Neuronal stem cell (in vitro differentiated cells): ENCODE results near the gene GPRIN1.

Experiments used
- DNase-seq: peaks from one replicate; pipeline ENCODE4 v3.0.0-alpha.2; 2013; ENCODE audit warnings: low spot score
- H2AFZ ChIP-seq: one replicate; pipeline ENCODE4 v1.6.1; 2013; ENCODE audit warnings: mild to moderate bottlenecking, low read length, inconsistent platforms
- H2AK5ac ChIP-seq: 2 replicates; pipeline ENCODE4 v1.6.1; 2013; ENCODE audit warnings: low read depth, mild to moderate bottlenecking, inconsistent platforms, low read length, moderate library complexity, mixed read lengths
- H2BK120ac ChIP-seq: 2 replicates; pipeline ENCODE4 v1.6.1; 2013; ENCODE audit warnings: low read depth, mild to moderate bottlenecking, inconsistent platforms, low read length, moderate library complexity, mixed read lengths
- H2BK12ac ChIP-seq: one replicate; pipeline ENCODE4 v1.6.1; 2013; ENCODE audit warnings: low read length, inconsistent platforms
- H2BK15ac ChIP-seq: 2 replicates; pipeline ENCODE4 v1.6.1; 2013; ENCODE audit warnings: mild to moderate bottlenecking, low read length, inconsistent platforms, mixed read lengths
- H2BK5ac ChIP-seq: one replicate; pipeline ENCODE4 v1.6.1; 2013; ENCODE audit warnings: inconsistent platforms, mild to moderate bottlenecking, low read length, moderate library complexity
- H3K14ac ChIP-seq: one replicate; pipeline ENCODE4 v1.6.1; 2013; ENCODE audit warnings: low read length, inconsistent platforms
- H3K18ac ChIP-seq: 2 replicates; pipeline ENCODE4 v1.6.1; 2013; ENCODE audit warnings: low read length, inconsistent platforms
- H3K23ac ChIP-seq: 2 replicates; pipeline ENCODE4 v1.6.1; 2013; ENCODE audit warnings: low read depth, mild to moderate bottlenecking, mixed read lengths, low read length, inconsistent platforms; ENCODE audit not compliant: poor library complexity
- H3K27ac ChIP-seq: replicated peaks from 3 replicates; pipeline ENCODE4 v1.5.1; 2013; ENCODE audit warnings: low read length, inconsistent platforms
- H3K27me3 ChIP-seq, 3 experiments: 2 replicates each; pipeline ENCODE4 v1.6.1; 2013; ENCODE audit warnings: low read length in 3 of 3, mild to moderate bottlenecking in 2 of 3, inconsistent platforms in 1 of 3, low read depth in 1 of 3, mixed read lengths in 1 of 3, moderate library complexity in 1 of 3; ENCODE audit not compliant: control insufficient read depth in 3 of 3, insufficient read depth in 3 of 3
- H3K36me3 ChIP-seq, 2 donors: replicated peaks in 1 of 2; 2 replicates each; pipeline ENCODE4 v1.6.1; 2013; ENCODE audit warnings: low read length in 2 of 2; ENCODE audit not compliant: control insufficient read depth in 2 of 2, insufficient read depth in 2 of 2
- H3K4ac ChIP-seq: 2 replicates; pipeline ENCODE4 v1.6.1; 2013; ENCODE audit warnings: inconsistent platforms, mild to moderate bottlenecking, low read length, moderate library complexity
- H3K4me1 ChIP-seq, 2 donors: 1 replicate in 1 of 2; 2 replicates in 1 of 2; pipeline ENCODE4 v1.6.1; 2013; ENCODE audit warnings: low read length in 2 of 2, low read depth in 1 of 2; ENCODE audit not compliant: control insufficient read depth in 2 of 2, insufficient read depth in 1 of 2
- H3K4me2 ChIP-seq: one replicate; pipeline ENCODE4 v1.6.1; 2013; ENCODE audit warnings: mild to moderate bottlenecking, low read length, inconsistent platforms; ENCODE audit not compliant: insufficient read depth, poor library complexity, severe bottlenecking
- H3K4me3 ChIP-seq, 2 donors: 2 replicates each; pipeline ENCODE4 v1.5.1; 2013; ENCODE audit warnings: low read length in 2 of 2, mild to moderate bottlenecking in 2 of 2, inconsistent platforms in 1 of 2, moderate library complexity in 1 of 2
- H3K79me1 ChIP-seq: one replicate; pipeline ENCODE4 v1.6.1; 2013; ENCODE audit warnings: low read depth, mild to moderate bottlenecking, inconsistent platforms, low read length, moderate library complexity
- H3K9ac ChIP-seq: one replicate; pipeline ENCODE4 v1.6.1; 2013; ENCODE audit warnings: mild to moderate bottlenecking, low read depth, low read length, inconsistent platforms; ENCODE audit not compliant: poor library complexity
- H3K9me3 ChIP-seq, 2 donors: replicated peaks in 1 of 2; 2 replicates each; pipeline versions ENCODE3 to v1.6.1; 2013; ENCODE audit warnings: low read length in 2 of 2, mild to moderate bottlenecking in 2 of 2, inconsistent platforms in 1 of 2, low read depth in 1 of 2, mixed read lengths in 1 of 2, moderate library complexity in 1 of 2; ENCODE audit not compliant: control insufficient read depth in 2 of 2, insufficient read depth in 1 of 2
- H4K8ac ChIP-seq: one replicate; pipeline ENCODE4 v1.6.1; 2013; ENCODE audit warnings: low read depth, mild to moderate bottlenecking, inconsistent platforms, low read length, moderate library complexity
- H4K91ac ChIP-seq: one replicate; pipeline ENCODE4 v1.6.1; 2013; ENCODE audit warnings: low read length, low read depth, mild to moderate bottlenecking, inconsistent platforms; ENCODE audit not compliant: poor library complexity
- WGBS, 2 donors: extraction: QIAGEN DNeasy Blood & Tissue Kit; methylation state at CpG; one replicate each; pipeline ENCODE4 v1.1.7; 2013; ENCODE audit warnings: missing lambda C conversion rate in 2 of 2, mixed read lengths in 1 of 2; ENCODE audit not compliant: insufficient read length in 2 of 2, insufficient replicate concordance in 1 of 2; ENCODE audit errors: extremely low coverage in 2 of 2; 5-methylcytosine and 5-hydroxymethylcytosine counted together

GPRIN1 gene

GRCh38 chr5:176638437-176638836 lies 28.5 kb upstream of the GPRIN1 start:
- peaks cover 0 to 5% of the 10 kb centered on the region in 2 donors for H3K9me3 ChIP-seq
- H3K4me3 ChIP-seq = no peak overlapping the region
- no peak overlapping the region for H2BK5ac ChIP-seq
- no peak overlapping the region for H2AFZ ChIP-seq
- H3K23ac ChIP-seq = no peak overlapping the region
- no peak overlapping the region for H3K9ac ChIP-seq
- no peak overlapping the region for H3K18ac ChIP-seq
- WGBS, 2 donors = 100% methylated on average over 2 of the region's 3 CpGs
- H3K14ac ChIP-seq = no peak overlapping the region
- no peak overlapping the region for H2BK15ac ChIP-seq
- H4K8ac ChIP-seq = no peak overlapping the region
- no peak overlapping the region for H4K91ac ChIP-seq
- DNase-seq = no peak
- H2BK120ac ChIP-seq = no peak overlapping the region
- H3K4me2 ChIP-seq = no peak overlapping the region
- no peak overlapping the region for H2AK5ac ChIP-seq
- H3K36me3 ChIP-seq = no peaks in the 10 kb centered on the region
- peaks cover 0 to 84% (median 0%) of the 10 kb centered on the region in 3 experiments for H3K27me3 ChIP-seq
- no peaks in the 10 kb centered on the region for H3K79me1 ChIP-seq
- no peak overlapping the region for H3K27ac ChIP-seq
- no peak overlapping the region for H2BK12ac ChIP-seq
- no peaks in the 10 kb centered on the region for H3K4me1 ChIP-seq
- no peak overlapping the region for H3K4ac ChIP-seq

- Histone ChIP-seq H2BK120ac (no peak overlapping the region), H3K4me3 (peak overlapping the region in 1 of 2 donors; percentile 4), H4K91ac (peak overlapping the region; percentile 28), H3K9me3 (peaks cover 0 to 5% of the 10 kb centered on the region in 2 donors), H3K9ac (peak overlapping the region; percentile 10), H3K23ac (peak overlapping the region; percentile 46), H2BK12ac (no peak overlapping the region), H3K18ac (peak overlapping the region; percentile 40), H3K4me2 (no peak overlapping the region), H3K4ac (no peak overlapping the region), H3K27me3 (peaks cover 0 to 86% (median 2%) of the 10 kb centered on the region in 3 experiments), H3K14ac (no peak overlapping the region), H2AK5ac (no peak overlapping the region), H2BK5ac (no peak overlapping the region), H2AFZ (no peak overlapping the region), H3K27ac (no peak overlapping the region), H3K36me3 (no peaks in the 10 kb centered on the region), H4K8ac (no peak overlapping the region), H3K4me1 (no peaks in the 10 kb centered on the region), H3K79me1 (no peaks in the 10 kb centered on the region), H2BK15ac (no peak overlapping the region)
- WGBS, 2 donors = no CpG with 5 or more reads among the region's 4 CpGs
- no peak for DNase-seq
Observed at GRCh38 chr5:176637556-176637955, 27.6 kb upstream of the GPRIN1 start.

GRCh38 chr5:176636426-176636825 lies 26.5 kb upstream of the GPRIN1 start:
- H4K91ac ChIP-seq = no peak overlapping the region
- H3K14ac ChIP-seq = no peak overlapping the region
- H3K18ac ChIP-seq = no peak overlapping the region
- no peak overlapping the region for H3K4me3 ChIP-seq
- no peaks in the 10 kb centered on the region for H3K36me3 ChIP-seq
- H3K27ac ChIP-seq = no peak overlapping the region
- no peak overlapping the region for H3K4me2 ChIP-seq
- H3K23ac ChIP-seq = no peak overlapping the region
- no peak overlapping the region for H3K4ac ChIP-seq
- H3K9me3 ChIP-seq = peaks cover 0 to 5% of the 10 kb centered on the region in 2 donors
- DNase-seq = no peak
- no peak overlapping the region for H2AK5ac ChIP-seq
- H3K9ac ChIP-seq = no peak overlapping the region
- no peak overlapping the region for H4K8ac ChIP-seq
- WGBS, 2 donors = no CpG with 5 or more reads among the region's 9 CpGs
- H2AFZ ChIP-seq = no peak overlapping the region
- H2BK5ac ChIP-seq = no peak overlapping the region
- peaks cover 0 to 86% (median 6%) of the 10 kb centered on the region in 3 experiments for H3K27me3 ChIP-seq
- no peak overlapping the region for H2BK15ac ChIP-seq
- H3K79me1 ChIP-seq = no peaks in the 10 kb centered on the region
- H3K4me1 ChIP-seq = no peaks in the 10 kb centered on the region
- no peak overlapping the region for H2BK12ac ChIP-seq
- no peak overlapping the region for H2BK120ac ChIP-seq

- H3K4me2 ChIP-seq = no peak overlapping the region
- H2BK12ac ChIP-seq = no peak overlapping the region
- H3K4me1 ChIP-seq = peaks cover 6 to 8% of the 10 kb centered on the region in 2 donors
- H4K91ac ChIP-seq = no peak overlapping the region
- WGBS, 2 donors = no CpG with 5 or more reads among the region's 6 CpGs
- H2BK5ac ChIP-seq = no peak overlapping the region
- H3K4me3 ChIP-seq = no peak overlapping the region
- H2BK120ac ChIP-seq = no peak overlapping the region
- H3K9me3 ChIP-seq = peaks cover 0 to 5% of the 10 kb centered on the region in 2 donors
- no peak overlapping the region for H3K9ac ChIP-seq
- no peak overlapping the region for H4K8ac ChIP-seq
- no peak overlapping the region for H2AK5ac ChIP-seq
- no peaks in the 10 kb centered on the region for H3K36me3 ChIP-seq
- no peak overlapping the region for H2BK15ac ChIP-seq
- H3K18ac ChIP-seq = no peak overlapping the region
- no peak overlapping the region for H3K27ac ChIP-seq
- no peak overlapping the region for H3K23ac ChIP-seq
- DNase-seq = no peak
- no peaks in the 10 kb centered on the region for H3K79me1 ChIP-seq
- H2AFZ ChIP-seq = no peak overlapping the region
- no peak overlapping the region for H3K4ac ChIP-seq
- no peak overlapping the region for H3K14ac ChIP-seq
- H3K27me3 ChIP-seq = peaks cover 7 to 90% (median 34%) of the 10 kb centered on the region in 3 experiments
Observed at GRCh38 chr5:176633598-176633997, 23.6 kb upstream of the GPRIN1 start.
